Ovary (tissue), 3 donors: ENCODE data around the gene CNTRL.

ENCODE experiments used
- CTCF ChIP-seq, 3 donors: fragments of 450-650 bp in 2 of 3; fragments of 200-600 bp in 1 of 3; IDR thresholded peaks; one replicate each; pipeline versions ENCODE4 v1.5.1 to v1.8.0; 2016 to 2022; ENCODE audit warnings: antibody characterized with exemption in 3 of 3, mild to moderate bottlenecking in 1 of 3
- POLR2A ChIP-seq: fragments of 450-650 bp; IDR thresholded peaks from one replicate; pipeline ENCODE4 v1.6.1; 2017; ENCODE audit warnings: antibody characterized with exemption, mild to moderate bottlenecking, moderate library complexity
- donor health status: DM: no; HTN: no; CAD: no.

GRCh38 chr9:121210536-121210935 is 135.8 kb downstream of the CNTRL start:
- TF ChIP-seq CTCF (IDR thresholded peaks at IDR 0.05), result no peak
- no peak for TF ChIP-seq POLR2A
